NCI-H2107 treated with DMSO at 0.1 percent for 48 hours (cell line): Measurements from ENCODE around the gene EIF2S1.

ENCODE experiments used
- DNase-seq: peaks from one replicate; lab custom pipeline; 2025; ENCODE audit not compliant: unreplicated experiment; lab: John Stamatoyannopoulos, UW

EIF2S1 gene

DNA sequence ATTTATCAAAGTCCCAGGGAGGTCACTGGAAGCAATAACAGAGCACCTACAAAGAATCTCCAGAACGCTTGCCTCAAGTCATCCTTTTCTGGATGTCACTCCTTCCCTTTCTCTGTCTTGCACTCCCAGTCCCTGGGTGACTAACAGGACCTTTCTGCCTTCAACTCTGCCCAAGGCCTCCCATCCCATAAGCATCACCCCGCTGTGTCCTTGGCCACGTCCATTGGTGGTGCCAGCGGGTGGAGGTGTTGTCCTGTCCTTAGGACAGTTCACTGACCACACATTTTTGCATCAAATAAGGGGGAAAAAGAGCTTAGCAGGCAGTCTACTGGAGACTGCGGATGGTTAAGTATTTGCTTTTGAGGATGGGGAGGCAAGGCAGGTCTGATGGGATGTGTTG lies 75.5 kb downstream of the EIF2S1 start:
- DNase-seq: no peak
